HG03103 (cell line): Measurements from ENCODE around the gene TTC23.

Experiments
- ATAC-seq: cut with Tn5 transposase; IDR thresholded peaks from one replicate; pipeline ENCODE4 v1.9.1; 2021; ENCODE audit warnings: low read depth; ENCODE audit not compliant: unreplicated experiment

Gene TTC23

GRCh38 chr15:99249270-99249841 lies at the start of gene TTC23:
Gene TTC23, minus strand, starts transcription at chr15:99249581. Its CDS starts 20,869 bp downstream, at chr15:99228712.
- no peak for ATAC-seq

- ATAC-seq, result no peak
Observed at GRCh38 chr15:99296386-99296785, 47.0 kb upstream of the TTC23 start.

GRCh38 chr15:99295840-99296239 lies 46.5 kb upstream of the TTC23 start:
- ATAC-seq, result no peak

- no peak for ATAC-seq
Observed at GRCh38 chr15:99291643-99292042, 42.3 kb upstream of the TTC23 start.

GRCh38 chr15:99283717-99284116 lies 34.3 kb upstream of the TTC23 start:
- ATAC-seq, result no peak

- ATAC-seq, result no peak
Observed at GRCh38 chr15:99282586-99282985, 33.2 kb upstream of the TTC23 start.

- ATAC-seq, result no peak
Observed at GRCh38 chr15:99282121-99282520, 32.7 kb upstream of the TTC23 start.

DNA sequence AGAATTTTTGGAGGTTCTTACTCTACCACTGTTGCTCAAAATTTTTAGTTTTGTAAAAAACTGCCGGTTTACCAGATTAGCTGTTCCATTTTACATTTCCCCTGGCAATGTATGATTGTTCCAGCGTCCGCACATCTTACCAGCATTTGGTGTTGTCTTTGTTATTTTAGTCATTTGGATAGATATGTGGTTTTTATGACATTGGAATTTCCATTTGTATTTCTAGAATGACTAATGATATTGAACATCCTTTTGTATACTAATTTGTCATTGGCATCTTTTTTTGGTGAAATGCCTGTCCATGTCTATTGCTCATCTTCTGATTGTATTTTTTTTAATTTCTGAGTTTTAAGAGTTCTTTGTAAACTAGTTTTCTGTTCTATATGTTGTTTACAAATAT lies 30.4 kb upstream of the TTC23 start:
- no peak for ATAC-seq

DNA sequence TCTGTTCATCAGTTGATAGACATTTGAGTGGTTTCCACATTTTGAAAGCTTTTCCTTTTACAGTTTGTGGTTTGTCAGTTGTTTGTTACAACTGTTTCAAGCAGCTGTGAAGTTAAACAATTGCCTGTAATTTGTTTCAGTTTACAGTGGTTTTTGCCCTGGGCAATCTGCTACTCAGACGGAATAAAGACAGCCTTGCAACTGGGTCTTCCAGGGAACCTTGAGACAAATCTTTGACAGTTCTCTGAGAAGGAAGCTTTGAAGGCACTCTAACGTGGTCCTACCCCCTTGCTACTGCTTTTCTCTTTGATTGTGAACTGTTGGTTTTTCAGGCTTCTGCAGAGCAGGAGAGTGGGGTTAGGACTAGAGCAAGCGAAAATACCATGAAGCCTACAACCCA lies 29.9 kb upstream of the TTC23 start:
- no peak for ATAC-seq

DNA sequence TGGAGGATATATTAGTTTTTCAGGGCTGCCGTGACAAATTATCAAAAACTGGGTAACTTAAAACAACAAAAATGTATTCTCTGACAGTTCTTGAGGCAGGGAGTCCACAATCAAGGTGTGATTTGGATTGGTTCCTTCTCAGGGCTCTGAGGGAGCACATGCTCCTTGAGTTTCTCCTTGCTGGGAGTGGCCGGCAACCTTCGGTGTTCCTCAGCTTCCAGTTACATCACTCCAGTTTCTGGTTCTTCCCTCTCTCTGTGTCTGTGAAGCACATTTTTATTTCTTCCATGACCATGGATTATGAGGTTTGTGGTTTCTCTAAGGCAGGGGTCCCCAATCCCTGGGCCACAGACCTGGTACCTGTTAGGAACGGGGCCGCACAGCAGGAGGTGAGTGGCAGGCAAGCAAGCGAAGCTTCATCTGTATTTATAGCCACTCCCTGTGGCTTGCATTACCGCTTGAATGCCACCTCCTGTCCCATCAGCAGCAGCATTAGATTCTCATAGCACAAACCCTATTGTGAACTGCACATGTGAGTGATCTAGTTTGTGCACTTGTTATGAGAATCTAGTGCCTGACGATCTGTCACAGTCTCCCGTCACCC lies 26.2 kb upstream of the TTC23 start:
- no peak for ATAC-seq

DNA sequence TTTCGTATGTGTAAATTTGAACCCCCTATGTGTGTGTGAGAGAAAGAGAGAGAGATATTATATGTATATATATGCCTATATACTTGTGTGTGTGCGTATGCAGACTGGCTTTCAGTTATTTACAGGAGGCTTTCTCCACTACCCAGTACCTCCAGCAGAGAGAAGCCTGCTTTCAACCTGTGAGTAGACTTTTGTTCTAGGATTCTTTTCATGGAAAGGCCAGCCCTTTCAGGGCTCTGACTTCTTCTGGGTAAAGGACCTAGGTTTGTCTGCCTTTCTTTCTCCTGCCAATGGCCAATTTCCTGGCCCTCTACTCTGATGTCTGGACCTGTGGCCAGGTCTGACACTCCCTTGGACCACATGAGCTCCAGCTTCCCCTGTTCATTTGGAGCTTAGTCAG lies 25.7 kb upstream of the TTC23 start:
- no peak for ATAC-seq

DNA sequence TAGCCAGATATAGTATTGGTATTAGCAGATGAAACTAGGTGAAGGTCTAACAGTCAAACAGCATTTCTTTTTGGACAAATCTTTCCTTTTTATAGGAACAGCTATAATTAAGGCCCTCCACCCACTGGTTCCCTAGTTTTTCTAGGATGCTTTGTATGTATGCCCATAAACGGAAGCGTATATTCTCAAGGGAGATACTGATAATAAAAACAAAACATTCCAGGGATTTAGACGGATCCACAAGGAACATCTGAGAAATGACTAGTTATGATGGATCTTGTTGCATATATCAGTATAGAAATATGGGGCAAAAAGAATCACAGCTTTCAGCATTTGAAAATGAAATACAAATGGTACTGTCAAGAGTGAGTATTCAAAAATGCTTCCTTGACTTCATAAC lies 24.4 kb upstream of the TTC23 start:
- no peak for ATAC-seq

DNA sequence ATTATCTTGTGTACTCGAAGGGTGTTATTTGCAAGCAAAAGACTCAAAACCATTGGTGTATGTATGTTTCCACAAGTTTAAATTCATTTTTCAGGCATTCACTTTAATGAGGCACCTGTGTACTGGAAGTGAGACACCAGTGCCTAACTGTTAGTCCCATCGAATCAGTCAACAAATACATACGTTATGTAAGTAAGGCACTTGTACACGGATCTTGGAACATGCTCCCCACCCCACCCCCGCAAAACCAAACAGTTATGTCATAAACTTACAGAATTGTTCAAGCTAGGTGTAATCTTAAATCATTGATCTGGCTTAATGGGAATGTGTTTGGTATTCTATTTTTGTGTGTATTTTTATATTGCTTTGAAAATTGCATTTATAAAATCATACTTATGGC lies 19.1 kb upstream of the TTC23 start:
- no peak for ATAC-seq

DNA sequence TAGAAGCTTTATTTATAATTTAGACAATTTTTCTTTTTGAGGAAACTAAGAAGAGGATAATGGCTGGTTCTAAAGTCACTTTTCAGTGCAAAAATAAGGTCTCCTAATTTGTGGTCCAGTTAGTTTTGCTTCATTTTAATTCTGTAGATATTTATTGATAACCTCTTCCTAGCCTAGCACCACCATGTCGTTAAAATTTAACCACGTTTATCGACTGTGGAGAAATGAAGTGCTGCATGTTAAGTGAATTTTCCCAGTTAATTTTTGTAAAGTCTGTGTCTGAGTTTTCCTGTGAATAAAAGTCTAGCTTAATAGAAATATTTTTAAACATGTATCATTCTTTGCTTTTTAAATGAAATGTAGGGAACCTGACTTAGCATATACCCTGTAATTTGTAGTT lies 18.6 kb upstream of the TTC23 start:
- no peak for ATAC-seq

GRCh38 chr15:99265541-99266070 lies 16.2 kb upstream of the TTC23 start:
- no peak for ATAC-seq

DNA sequence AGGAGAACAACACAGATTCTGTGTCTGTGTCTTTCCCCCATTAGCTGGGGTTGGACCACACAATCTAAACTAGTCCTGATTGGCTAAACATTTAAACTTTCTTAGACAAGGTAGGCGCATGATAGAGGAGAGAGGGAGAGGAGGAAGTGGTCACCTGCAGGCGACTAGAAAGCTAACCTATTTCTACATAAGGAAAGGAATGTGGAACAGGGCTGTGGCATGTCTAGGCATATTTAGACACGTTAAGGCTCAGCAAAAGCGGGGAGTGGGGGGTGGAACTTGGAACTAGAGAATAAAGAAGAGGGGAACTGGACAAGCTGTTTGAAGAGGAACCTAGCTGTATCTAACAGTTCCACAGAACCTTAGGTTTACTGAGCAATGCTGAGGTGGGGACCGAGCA lies 14.7 kb upstream of the TTC23 start:
- ATAC-seq, result no peak

DNA sequence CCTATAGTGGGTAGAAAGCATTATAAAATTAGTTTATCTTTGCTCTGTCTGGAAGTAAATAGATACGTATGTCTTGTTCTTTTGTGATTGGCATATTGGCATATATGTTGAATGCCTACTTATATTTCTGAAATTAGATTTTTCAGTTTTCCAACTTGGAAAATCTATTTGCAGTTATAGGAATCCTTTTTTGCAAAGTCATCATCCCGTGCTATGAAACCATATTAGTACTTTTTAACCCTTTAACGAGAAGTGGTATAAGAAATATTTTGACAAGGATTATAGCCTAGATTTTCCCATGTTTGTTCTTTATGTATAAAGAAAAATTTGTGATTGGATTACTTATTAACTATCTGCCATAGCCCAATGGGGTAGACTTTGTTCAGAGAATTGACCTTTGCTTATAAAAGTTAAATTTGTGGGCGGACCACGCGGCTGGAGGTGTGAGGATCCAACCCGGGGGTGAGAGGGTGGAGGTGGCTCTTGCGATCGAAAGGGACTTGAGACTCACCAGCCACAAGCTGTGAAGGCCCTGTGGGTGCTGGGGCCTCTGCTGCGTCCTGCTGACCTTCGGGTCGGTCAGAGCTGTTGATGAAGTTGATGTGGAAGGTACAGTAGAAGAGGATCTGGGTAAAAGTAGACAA lies 7.8 kb upstream of the TTC23 start:
- no peak for ATAC-seq

- ATAC-seq, result no peak
Observed at GRCh38 chr15:99253381-99254090, 4.2 kb upstream of the TTC23 start.

GRCh38 chr15:99252326-99252725 lies 2.9 kb upstream of the TTC23 start:
- ATAC-seq, result no peak

DNA sequence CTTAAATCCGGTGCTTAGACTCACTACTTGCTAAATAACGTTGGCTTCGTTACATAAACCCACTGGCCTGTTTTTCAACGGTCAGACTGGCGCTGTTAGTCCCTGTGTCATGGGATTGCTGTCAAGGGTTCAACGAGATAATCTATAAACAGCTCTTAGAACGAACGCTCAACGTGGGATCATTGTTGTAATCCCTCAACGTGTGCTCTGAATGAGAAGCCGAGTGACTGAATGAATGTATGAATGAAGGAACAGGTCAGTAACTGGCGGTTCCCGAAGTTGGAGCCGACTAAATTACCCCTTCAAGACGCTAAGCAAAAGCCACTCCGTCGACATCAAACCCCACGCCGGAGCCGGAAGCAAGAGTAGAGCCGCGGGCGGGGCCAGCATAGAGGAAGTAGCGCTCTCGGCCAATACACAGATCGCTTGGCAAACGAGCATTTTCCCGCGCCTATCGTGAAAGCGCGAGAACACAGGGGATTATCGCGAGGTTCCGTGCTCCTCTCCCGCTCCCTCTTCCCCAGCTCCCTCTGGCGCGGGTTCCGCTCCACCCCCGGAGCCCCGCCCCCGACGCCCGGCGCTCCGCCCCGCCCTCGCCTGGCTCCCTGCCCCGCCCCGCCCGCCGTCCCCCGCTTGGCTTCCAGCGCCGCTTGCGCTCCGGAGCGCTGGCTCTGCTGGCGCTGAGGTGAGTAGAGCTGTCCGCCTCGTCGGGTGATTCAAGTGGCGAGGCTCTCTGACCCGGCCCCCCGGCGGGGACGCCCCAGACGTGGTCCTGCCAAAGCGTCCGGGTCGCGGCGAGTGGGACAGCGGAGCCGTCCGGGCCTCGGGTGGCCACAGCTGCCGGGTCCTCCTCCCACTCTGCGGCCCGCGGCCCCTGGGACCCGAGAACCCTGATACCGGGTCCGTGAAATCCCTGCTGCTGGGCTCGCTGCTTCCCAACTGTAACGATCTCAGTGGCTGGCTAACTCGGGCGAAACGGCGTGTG lies 1.8 kb upstream of the TTC23 start, which contains the start of gene LRRC28:
TSS of gene LRRC28 (plus strand) at position 625 of the 985 bp plus-strand sequence. CDS start 4,477 bp downstream, outside the sequence.
- peak; percentile 91 for ATAC-seq
